Hematopoietic multipotent progenitor cell treated with erythropoietin and hydrocortisone succinate and interleukin-3 and kit ligand, for 4 days (in vitro differentiated cells): ENCODE measurements around the gene AMOTL2.

Experiments
- DNase-seq: peaks from one replicate; pipeline ENCODE4 v3.0.0-alpha.2; 2015

The AMOTL2 gene

GRCh38 chr3:134312072-134312872 lies 62.0 kb downstream of the AMOTL2 start:
- DNase-seq = peak; percentile 22

- no peak for DNase-seq
Observed at GRCh38 chr3:134311693-134312071, 62.6 kb downstream of the AMOTL2 start.

- DNase-seq = no peak
Observed at GRCh38 chr3:134311265-134311664, 63.0 kb downstream of the AMOTL2 start.

DNA sequence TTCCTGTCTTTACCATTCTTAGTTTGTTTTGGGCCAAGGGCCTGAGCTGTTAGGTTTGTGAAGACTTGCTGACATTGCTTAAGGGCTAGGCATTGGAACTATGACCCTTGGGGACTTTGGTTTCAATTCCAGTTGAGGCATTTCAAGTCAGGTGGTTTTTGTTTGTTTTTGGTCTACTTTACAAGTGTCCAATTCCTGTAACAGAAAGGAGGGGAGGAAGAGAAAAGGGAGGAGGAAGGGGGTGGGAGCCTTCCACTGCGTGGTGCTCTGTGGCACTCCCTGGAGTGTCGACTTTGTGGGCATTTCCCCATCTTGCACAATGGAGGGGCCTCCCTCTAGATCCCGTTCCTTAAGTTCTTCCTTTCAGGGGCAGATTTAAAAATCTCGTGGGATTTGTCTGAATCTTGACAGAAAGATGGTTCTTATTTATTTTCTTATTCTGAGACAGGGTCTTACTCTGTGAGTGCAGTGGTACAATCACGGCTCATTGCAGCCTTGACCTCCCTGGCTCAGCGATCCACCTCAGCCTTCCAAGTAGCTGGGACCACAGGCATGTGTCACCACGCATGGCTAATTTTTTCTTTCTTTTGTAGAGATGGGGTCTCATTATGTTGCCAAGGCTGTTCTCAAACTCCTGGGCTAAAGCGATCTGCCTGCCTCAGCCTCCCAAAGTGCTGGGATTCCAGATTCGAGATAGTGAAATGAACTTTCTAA lies 64.1 kb downstream of the AMOTL2 start:
- no peak for DNase-seq

GRCh38 chr3:134308350-134308891 lies 65.8 kb downstream of the AMOTL2 start:
- DNase-seq = peak; percentile 88

DNA sequence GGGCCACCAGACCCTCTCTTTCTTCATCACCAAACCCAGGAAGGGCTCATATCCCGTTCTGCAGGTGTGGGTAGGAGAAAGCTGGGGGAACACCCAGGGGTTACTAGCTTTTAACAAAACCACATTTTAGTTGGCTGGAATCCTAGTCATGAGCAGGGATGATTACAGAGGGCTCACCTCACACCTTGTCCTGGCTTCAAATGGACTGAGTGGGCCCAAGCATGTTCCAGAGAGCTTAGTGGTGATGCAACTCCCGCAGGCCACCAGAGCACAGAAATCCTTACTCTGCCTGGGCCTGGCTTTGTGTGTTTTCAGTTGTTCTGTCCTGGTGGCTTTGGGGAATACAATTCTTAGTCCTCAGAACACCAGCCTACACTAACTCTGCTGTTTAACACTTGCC lies 66.8 kb downstream of the AMOTL2 start:
- no peak for DNase-seq

GRCh38 chr3:134306320-134306719 lies 67.9 kb downstream of the AMOTL2 start:
- no peak for DNase-seq
